ENCODE data around the gene SORCS2. TPM values are rescaled to one million over a fixed set of nuclear protein-coding genes. Genes with fewer than 3 reads are reported as not detected.

The SORCS2 gene
- total RNA-seq, 1 experiment from 2014 or later = 0.06 TPM

- ChIA-PET CTCF (no interaction called here), POLR2A (ENCODE audit: low non-redundant PET) (no interaction called here)
- Histone ChIP-seq H3K36me3 (ENCODE audit: insufficient read depth, low read length, poor library complexity, severe bottlenecking) (no peaks in the 10 kb centered on the region), H3K9me3 (ENCODE audit: low read depth, low read length, poor library complexity, severe bottlenecking) (no peaks in the 10 kb centered on the region), H3K27ac (ENCODE audit: low read depth, low read length, poor library complexity, severe bottlenecking) (no peak overlapping the region), H3K27me3 (replicated peaks; ENCODE audit: insufficient read depth, low read depth, low read length, poor library complexity) (peaks cover 29% of the 10 kb centered on the region), H3K4me1 (ENCODE audit: insufficient read depth, low read length, poor library complexity, severe bottlenecking) (no peaks in the 10 kb centered on the region), H3K4me3 (ENCODE audit: low read depth, low read length, poor library complexity, severe bottlenecking) (no peak overlapping the region)
- BruUV-seq (replicated peaks) = no TSS peak
- TF ChIP-seq CTCF (conservative IDR thresholded peaks at IDR 0.05; ENCODE audit: low read depth, low read length) (no peak), EZH2 (IDR thresholded peaks at IDR 0.05; ENCODE audit: borderline replicate concordance, low read depth, low read length, poor library complexity, severe bottlenecking) (no peak)
- intact Hi-C loops (cut with micrococcal nuclease; ENCODE audit: unreplicated experiment) = no loop called here
- no peak for DNase-seq (ENCODE audit: low spot score)
Observed at GRCh38 chr4:7304436-7304835, 112.1 kb downstream of the SORCS2 start.

- DNase-seq (ENCODE audit: low spot score) = no peak
- BruUV-seq (replicated peaks) = no TSS peak
- Histone ChIP-seq H3K4me1 (ENCODE audit: insufficient read depth, low read length, poor library complexity, severe bottlenecking) (no peaks in the 10 kb centered on the region), H3K4me3 (ENCODE audit: low read depth, low read length, poor library complexity, severe bottlenecking) (no peak overlapping the region), H3K27ac (ENCODE audit: low read depth, low read length, poor library complexity, severe bottlenecking) (no peak overlapping the region), H3K27me3 (replicated peaks; ENCODE audit: insufficient read depth, low read depth, low read length, poor library complexity) (peaks cover 29% of the 10 kb centered on the region), H3K9me3 (ENCODE audit: low read depth, low read length, poor library complexity, severe bottlenecking) (no peaks in the 10 kb centered on the region), H3K36me3 (ENCODE audit: insufficient read depth, low read length, poor library complexity, severe bottlenecking) (no peaks in the 10 kb centered on the region)
- POLR2A ChIA-PET (ENCODE audit: low non-redundant PET) = no interaction called here
- intact Hi-C loops (cut with micrococcal nuclease; ENCODE audit: unreplicated experiment) = no loop called here
- TF ChIP-seq CTCF (conservative IDR thresholded peaks at IDR 0.05; ENCODE audit: low read depth, low read length) (no peak), EZH2 (IDR thresholded peaks at IDR 0.05; ENCODE audit: borderline replicate concordance, low read depth, low read length, poor library complexity, severe bottlenecking) (no peak)
- CTCF ChIA-PET = no interaction called here
Observed at GRCh38 chr4:7306021-7306965, 114.0 kb downstream of the SORCS2 start.

- no peak for DNase-seq (ENCODE audit: low spot score)
- no peaks in the 10 kb centered on the region for H3K36me3 ChIP-seq (ENCODE audit: insufficient read depth, low read length, poor library complexity, severe bottlenecking)
- no TSS peak for BruUV-seq (replicated peaks)
- peaks cover 29% of the 10 kb centered on the region for H3K27me3 ChIP-seq (replicated peaks; ENCODE audit: insufficient read depth, low read depth, low read length, poor library complexity)
- intact Hi-C loops (cut with micrococcal nuclease; ENCODE audit: unreplicated experiment) = no loop called here
- CTCF ChIA-PET = no interaction called here
- POLR2A ChIA-PET (ENCODE audit: low non-redundant PET) = no interaction called here
- no peak for TF ChIP-seq EZH2 (IDR thresholded peaks at IDR 0.05; ENCODE audit: borderline replicate concordance, low read depth, low read length, poor library complexity, severe bottlenecking)
- no peak for TF ChIP-seq CTCF (conservative IDR thresholded peaks at IDR 0.05; ENCODE audit: low read depth, low read length)
- no peaks in the 10 kb centered on the region for H3K9me3 ChIP-seq (ENCODE audit: low read depth, low read length, poor library complexity, severe bottlenecking)
- no peak overlapping the region for H3K4me3 ChIP-seq (ENCODE audit: low read depth, low read length, poor library complexity, severe bottlenecking)
- H3K27ac ChIP-seq (ENCODE audit: low read depth, low read length, poor library complexity, severe bottlenecking) = no peak overlapping the region
- no peaks in the 10 kb centered on the region for H3K4me1 ChIP-seq (ENCODE audit: insufficient read depth, low read length, poor library complexity, severe bottlenecking)
Observed at GRCh38 chr4:7306986-7307385, 114.6 kb downstream of the SORCS2 start.

All from A673 (cell line).